ENCODE results near the gene DENND11.
A peak's percentile ranks its signal among the peaks of the same experiment; 100 is the strongest.

- TF ChIP-seq, protein P1, sequence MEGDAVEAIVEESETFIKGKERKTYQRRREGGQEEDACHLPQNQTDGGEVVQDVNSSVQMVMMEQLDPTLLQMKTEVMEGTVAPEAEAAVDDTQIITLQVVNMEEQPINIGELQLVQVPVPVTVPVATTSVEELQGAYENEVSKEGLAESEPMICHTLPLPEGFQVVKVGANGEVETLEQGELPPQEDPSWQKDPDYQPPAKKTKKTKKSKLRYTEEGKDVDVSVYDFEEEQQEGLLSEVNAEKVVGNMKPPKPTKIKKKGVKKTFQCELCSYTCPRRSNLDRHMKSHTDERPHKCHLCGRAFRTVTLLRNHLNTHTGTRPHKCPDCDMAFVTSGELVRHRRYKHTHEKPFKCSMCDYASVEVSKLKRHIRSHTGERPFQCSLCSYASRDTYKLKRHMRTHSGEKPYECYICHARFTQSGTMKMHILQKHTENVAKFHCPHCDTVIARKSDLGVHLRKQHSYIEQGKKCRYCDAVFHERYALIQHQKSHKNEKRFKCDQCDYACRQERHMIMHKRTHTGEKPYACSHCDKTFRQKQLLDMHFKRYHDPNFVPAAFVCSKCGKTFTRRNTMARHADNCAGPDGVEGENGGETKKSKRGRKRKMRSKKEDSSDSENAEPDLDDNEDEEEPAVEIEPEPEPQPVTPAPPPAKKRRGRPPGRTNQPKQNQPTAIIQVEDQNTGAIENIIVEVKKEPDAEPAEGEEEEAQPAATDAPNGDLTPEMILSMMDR (conservative IDR thresholded peaks at IDR 0.05; ENCODE audit: low read depth, low read length), result no peak
- TF ChIP-seq POLR2A (IDR thresholded peaks at IDR 0.05; ENCODE audit: low read depth, low read length), result no peak
- no peak for TF ChIP-seq ELK1 (IDR thresholded peaks at IDR 0.05; ENCODE audit: borderline replicate concordance, low read depth, low read length)
- TF ChIP-seq SMC3 (IDR thresholded peaks at IDR 0.05; ENCODE audit: low read depth, low read length), result no peak
- no peak for TF ChIP-seq FOS (IDR thresholded peaks at IDR 0.05; ENCODE audit: low read depth, low read length)
- TF ChIP-seq RFX5 (IDR thresholded peaks at IDR 0.05; ENCODE audit: low read depth, low read length), result no peak
- TF ChIP-seq CEBPB (IDR thresholded peaks at IDR 0.05; ENCODE audit: low read depth, low read length), result peak; percentile 35; the same call in 1 of the 2 replicates
Observed at GRCh38 chr7:141697211-141697871, 4.6 kb downstream of the DENND11 start.

All from IMR-90 (cell line).